Choroid plexus epithelial cell (primary cell): Measurements from ENCODE around the gene NFKB1.

Experiments
- DNase-seq: peaks from one replicate; pipeline ENCODE4 v3.0.0-alpha.2; 2010; ENCODE audit warnings: low read depth
- H3K4me3 ChIP-seq: 2 replicates; pipeline ENCODE4 v1.5.1; 2011; ENCODE audit warnings: low read depth, mild to moderate bottlenecking, control low read depth, low read length, moderate library complexity
- TF ChIP-seq, protein P1 (sequence below): conservative IDR thresholded peaks from 2 replicates; pipeline ENCODE4 v1.5.1; 2011; ENCODE audit warnings: low read depth, mild to moderate bottlenecking, control low read depth, inconsistent platforms, low read length, moderate library complexity

NFKB1 gene

DNA sequence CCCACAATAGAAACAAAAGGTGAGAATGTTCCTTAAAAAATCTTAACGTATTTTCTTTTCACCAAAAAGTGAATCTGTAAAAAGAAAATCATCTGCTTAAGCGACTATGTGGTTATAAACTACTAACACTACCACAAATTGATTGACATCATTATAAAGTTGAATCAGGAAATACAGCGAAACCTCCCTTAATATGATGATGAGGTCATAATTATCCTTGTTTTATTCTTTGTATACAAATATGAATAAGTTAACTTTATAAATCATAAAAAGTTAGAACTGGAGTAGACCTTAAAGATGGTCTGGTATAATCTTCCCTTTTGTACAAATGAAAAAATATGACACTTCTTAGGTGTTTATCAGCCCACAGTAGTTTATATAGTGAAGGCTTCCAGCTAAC lies 35.6 kb downstream of the NFKB1 start:
- TF ChIP-seq, protein P1, sequence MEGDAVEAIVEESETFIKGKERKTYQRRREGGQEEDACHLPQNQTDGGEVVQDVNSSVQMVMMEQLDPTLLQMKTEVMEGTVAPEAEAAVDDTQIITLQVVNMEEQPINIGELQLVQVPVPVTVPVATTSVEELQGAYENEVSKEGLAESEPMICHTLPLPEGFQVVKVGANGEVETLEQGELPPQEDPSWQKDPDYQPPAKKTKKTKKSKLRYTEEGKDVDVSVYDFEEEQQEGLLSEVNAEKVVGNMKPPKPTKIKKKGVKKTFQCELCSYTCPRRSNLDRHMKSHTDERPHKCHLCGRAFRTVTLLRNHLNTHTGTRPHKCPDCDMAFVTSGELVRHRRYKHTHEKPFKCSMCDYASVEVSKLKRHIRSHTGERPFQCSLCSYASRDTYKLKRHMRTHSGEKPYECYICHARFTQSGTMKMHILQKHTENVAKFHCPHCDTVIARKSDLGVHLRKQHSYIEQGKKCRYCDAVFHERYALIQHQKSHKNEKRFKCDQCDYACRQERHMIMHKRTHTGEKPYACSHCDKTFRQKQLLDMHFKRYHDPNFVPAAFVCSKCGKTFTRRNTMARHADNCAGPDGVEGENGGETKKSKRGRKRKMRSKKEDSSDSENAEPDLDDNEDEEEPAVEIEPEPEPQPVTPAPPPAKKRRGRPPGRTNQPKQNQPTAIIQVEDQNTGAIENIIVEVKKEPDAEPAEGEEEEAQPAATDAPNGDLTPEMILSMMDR, result no peak
- DNase-seq, result no peak
- H3K4me3 ChIP-seq, result no peak overlapping the region

DNA sequence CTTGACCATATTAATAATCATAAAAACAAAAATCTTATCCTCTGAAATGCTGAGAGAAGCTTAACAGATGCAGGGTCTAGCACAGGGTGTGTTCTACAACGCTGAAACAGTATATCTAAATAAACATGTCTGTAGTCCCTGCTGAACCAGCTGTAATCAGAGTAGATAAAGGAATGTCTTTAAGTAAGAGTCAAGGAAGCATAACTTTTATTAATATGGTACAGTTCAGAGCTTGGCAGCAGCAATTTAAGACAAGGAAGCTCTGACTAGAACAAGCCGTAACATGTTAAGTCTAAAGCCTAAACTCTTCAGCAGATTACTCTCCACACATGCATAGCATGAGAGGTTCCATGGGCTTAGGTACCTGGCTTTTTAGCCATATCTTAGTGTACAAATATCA lies 36.1 kb downstream of the NFKB1 start:
- DNase-seq, result peak; percentile 75
- TF ChIP-seq, protein P1, result no peak
- no peak overlapping the region for H3K4me3 ChIP-seq

DNA sequence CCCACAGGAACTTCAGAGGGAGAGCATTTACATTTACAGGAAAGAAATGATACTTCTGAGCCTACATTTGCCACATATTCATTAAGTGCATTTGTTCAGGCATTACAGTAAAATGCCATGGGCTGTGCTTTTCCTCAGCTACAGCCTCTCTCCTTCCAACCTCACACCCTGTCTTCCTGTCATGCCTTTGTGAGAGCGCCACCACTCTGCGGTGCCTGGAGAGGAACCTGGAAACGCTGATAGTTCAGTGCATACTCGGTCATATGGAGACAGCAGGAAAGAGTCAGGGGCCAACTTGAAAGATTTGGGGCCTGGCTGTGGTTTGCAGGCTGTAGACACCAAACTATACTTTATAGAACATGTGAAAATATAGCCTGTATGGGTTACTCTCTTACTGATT lies 40.5 kb downstream of the NFKB1 start:
- no peak for DNase-seq
- no peak overlapping the region for H3K4me3 ChIP-seq
- TF ChIP-seq, protein P1, result peak; percentile 35

DNA sequence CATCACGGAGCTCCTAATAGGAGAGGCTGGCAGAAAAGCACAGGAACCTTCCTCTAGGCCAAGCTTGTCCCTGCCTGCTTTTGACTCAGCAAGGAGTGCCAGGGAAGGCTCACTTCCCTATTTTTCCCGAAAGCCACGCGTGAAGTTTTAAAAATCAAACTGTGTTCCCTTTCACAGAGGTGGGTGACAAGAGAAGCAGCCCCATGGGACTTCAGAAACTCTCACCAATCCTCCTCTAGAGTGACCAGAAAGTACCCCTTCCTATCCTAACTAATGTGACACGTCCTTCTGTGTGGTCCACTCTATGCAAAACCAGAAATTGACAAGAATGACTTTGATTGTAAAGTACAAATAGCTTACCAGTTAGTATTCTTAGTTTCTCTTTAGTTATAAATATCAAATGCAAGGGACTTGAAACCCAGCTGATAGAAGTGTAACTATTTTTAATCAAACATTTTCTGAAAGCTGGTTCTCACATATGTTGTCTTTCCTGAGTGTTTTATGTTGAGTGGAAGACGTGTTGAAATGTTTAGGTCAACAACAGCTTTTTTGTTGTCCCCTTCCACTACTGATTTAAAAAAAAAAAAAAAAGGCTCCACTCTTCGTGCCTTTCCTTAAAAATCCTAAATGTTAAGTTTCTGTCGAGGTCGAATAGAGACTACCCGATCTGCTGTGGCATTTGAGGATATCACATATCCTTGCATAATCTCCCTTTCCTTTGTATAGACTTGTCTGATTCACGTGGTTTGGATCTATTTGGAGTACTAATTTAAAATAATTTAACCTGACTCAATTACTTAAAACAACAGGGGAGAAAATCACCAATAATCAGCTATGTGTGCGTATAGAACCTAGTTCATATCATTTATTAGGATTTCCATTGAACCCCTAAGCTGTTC lies 42.1 kb downstream of the NFKB1 start:
- DNase-seq, result no peak
- TF ChIP-seq, protein P1, result no peak

DNA sequence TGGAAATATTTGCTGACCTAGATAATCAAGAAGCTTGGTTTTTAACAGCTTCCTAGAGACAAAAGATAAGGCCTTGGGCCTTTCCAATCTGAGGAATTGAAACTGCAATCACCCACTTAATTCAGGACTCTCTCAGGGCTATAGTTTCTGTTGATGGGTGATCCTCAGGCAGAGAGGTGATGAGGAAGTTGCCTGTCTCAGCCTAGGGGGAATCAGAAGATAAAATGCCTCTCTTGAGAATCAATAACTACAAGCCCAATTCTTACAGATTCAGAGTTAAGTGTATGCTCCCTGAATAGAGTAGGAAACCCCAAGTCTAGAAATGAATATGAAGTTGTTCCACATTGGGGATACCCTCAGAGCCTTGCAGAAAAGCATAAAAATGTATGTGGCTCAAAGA lies 45.5 kb downstream of the NFKB1 start:
- H3K4me3 ChIP-seq, result no peak overlapping the region
- TF ChIP-seq, protein P1, result no peak
- DNase-seq, result no peak

More for the DNA sequence above, 42.1 kb downstream of the NFKB1 start:
- H3K4me3 ChIP-seq, result no peak overlapping the region

DNA sequence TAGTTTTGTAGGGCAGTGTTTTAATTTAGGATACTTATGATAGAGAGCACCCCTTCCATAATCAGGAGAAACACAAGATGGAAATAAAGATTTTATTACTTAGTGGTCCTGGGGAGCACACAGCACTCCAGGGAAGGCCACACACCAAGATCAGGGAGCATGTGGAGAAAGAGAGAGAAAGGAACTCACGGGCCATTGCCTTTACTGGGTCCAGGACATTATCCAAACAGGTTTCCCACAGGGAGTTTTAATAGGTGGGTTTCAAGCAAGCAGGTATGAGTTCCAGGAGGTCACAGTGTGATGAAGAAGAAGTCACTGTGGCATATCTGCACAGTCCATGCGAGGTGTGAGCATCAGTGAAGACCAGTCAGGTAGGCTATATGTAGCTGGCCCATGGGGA lies 46.8 kb downstream of the NFKB1 start:
- TF ChIP-seq, protein P1, result no peak
- DNase-seq, result no peak
- no peak overlapping the region for H3K4me3 ChIP-seq
